Fibroblast of the aortic adventitia (primary cell): Measurements from ENCODE around the gene OTOP2. TPM values are rescaled to one million over a fixed set of nuclear protein-coding genes. Genes with fewer than 3 reads are reported as not detected.
A peak's percentile ranks its signal among the peaks of the same experiment; 100 is the strongest.

Experiments used
- DNase-seq: peaks from one replicate; pipeline ENCODE4 v3.0.0-alpha.2; 2010; ENCODE audit warnings: low read depth
- H3K4me3 ChIP-seq: 2 replicates; pipeline ENCODE4 v1.5.1; 2011; ENCODE audit warnings: low read depth, mild to moderate bottlenecking, control low read depth, low read length, moderate library complexity
- CTCF ChIP-seq: IDR thresholded peaks from 2 replicates; pipeline ENCODE4 v1.5.1; 2011; ENCODE audit warnings: mild to moderate bottlenecking, low read length, control low read depth, inconsistent platforms; ENCODE audit not compliant: insufficient read depth
- total RNA-seq: library from RNA; depleted of rRNA; stranded (reverse); fragments of >200 nt; gene quantifications from 2 replicates; pipeline ENCODE4 v1.2.3, GENCODE V29; 2012; ENCODE audit warnings: low replicate concordance

OTOP2 gene
- total RNA-seq, 1 donor, result not detected

GRCh38 chr17:74920642-74921025 is 3.4 kb upstream of the OTOP2 start:
- no peak overlapping the region for H3K4me3 ChIP-seq
- DNase-seq, result no peak
- no peak for TF ChIP-seq CTCF

GRCh38 chr17:74921026-74921681 is 2.9 kb upstream of the OTOP2 start:
- TF ChIP-seq CTCF, result no peak
- DNase-seq, result no peak
- H3K4me3 ChIP-seq, result no peak overlapping the region

- H3K4me3 ChIP-seq, result no peak overlapping the region
- DNase-seq, result no peak
- no peak for TF ChIP-seq CTCF
Observed at GRCh38 chr17:74921769-74922168, 2.3 kb upstream of the OTOP2 start.

GRCh38 chr17:74922172-74922571 is 1.9 kb upstream of the OTOP2 start:
- DNase-seq, result no peak
- H3K4me3 ChIP-seq, result no peak overlapping the region
- no peak for TF ChIP-seq CTCF

GRCh38 chr17:74922694-74923537 is 1.2 kb upstream of the OTOP2 start, which contains the start of gene USH1G:
TSS of gene USH1G (minus strand) at chr17:74923255. CDS start at chr17:74923073, 182 bp downstream.
- DNase-seq, result no peak
- no peak for TF ChIP-seq CTCF
- peak within 1 kb of the TSS; percentile 31 for H3K4me3 ChIP-seq

- no peak overlapping the region for H3K4me3 ChIP-seq
- peak; percentile 35 for DNase-seq
- TF ChIP-seq CTCF, result peak; percentile 67
Observed at GRCh38 chr17:74923538-74924249, 379 bp upstream of the OTOP2 start.
